AG04450 (cell line): ENCODE measurements around the gene LMO4. TPM values are rescaled to one million over a fixed set of nuclear protein-coding genes. Genes with fewer than 3 reads are reported as not detected.

Experiments used
- CTCF ChIA-PET: fragments of 300-600, 350-600 bp; formaldehyde crosslinking; extraction: SDS; loops from one replicate; lab custom pipeline; 2022; ENCODE audit warnings: antibody characterized with exemption, inconsistent platforms; lab: Charles Lee
- POLR2A ChIA-PET: fragments of 350-600 bp; formaldehyde crosslinking; extraction: SDS; loops from one replicate; lab custom pipeline; 2021; ENCODE audit warnings: antibody characterized with exemption, inconsistent platforms; lab: Yijun Ruan, JAX
- DNase-seq: peaks from one replicate; pipeline ENCODE4 v3.0.0-alpha.2; 2011; ENCODE audit warnings: low read depth, low spot score
- H3K27ac ChIP-seq: one replicate; pipeline ENCODE4 v1.5.1; 2012; ENCODE audit warnings: low read depth, low read length, control low read depth
- H3K27me3 ChIP-seq: one replicate; pipeline ENCODE4 v1.6.0; 2012; ENCODE audit warnings: low read length; ENCODE audit not compliant: control insufficient read depth, insufficient read depth
- H3K4me3 ChIP-seq: 2 replicates; pipeline ENCODE4 v1.5.1; 2011; ENCODE audit warnings: mild to moderate bottlenecking, low read depth, low read length, control low read depth
- H3K9me3 ChIP-seq: 2 replicates; pipeline ENCODE4 v1.5.1; 2012; ENCODE audit warnings: low read length; ENCODE audit not compliant: control insufficient read depth, insufficient read depth
- CTCF ChIP-seq: IDR thresholded peaks from 2 replicates; pipeline ENCODE4 v1.5.1; 2011; ENCODE audit warnings: low read depth, low read length, control low read depth, inconsistent platforms
- polyA plus RNA-seq: library from polyadenylated mRNA; depleted of rRNA; stranded (reverse); fragments of >200 nt; gene quantifications from 2 replicates; pipeline ENCODE4 v1.2.3, GENCODE V29; 2011

The LMO4 gene
- polyA plus RNA-seq, 1 experiment: 138 TPM

- POLR2A ChIA-PET: interaction anchor here (0.6 to 1.1 kb wide), 2 partner anchors 351 to 419 kb away, joined by 3 read pairs; no protein-coding TSS in a partner anchor
- Histone ChIP-seq H3K27ac (peak overlapping the region; percentile 52), H3K9me3 (no peaks in the 10 kb centered on the region; the same call in 1 of the 2 replicates), H3K27me3 (no peaks in the 10 kb centered on the region), H3K4me3 (peak overlapping the region; percentile 85)
- no peak for DNase-seq
- peak; percentile 19; the same call in 1 of the 2 replicates for TF ChIP-seq CTCF
- CTCF ChIA-PET: interaction anchor here (0.6 to 2.7 kb wide), 10 partner anchors 8 to 634 kb away, joined by 3 to 15 read pairs (median 5); no protein-coding TSS in a partner anchor
Measured at GRCh38 chr1:87334351-87335174, 5.9 kb downstream of the LMO4 start.

GRCh38 chr1:87335175-87335884 lies 6.7 kb downstream of the LMO4 start:
- no peak for DNase-seq
- Histone ChIP-seq H3K27me3 (no peaks in the 10 kb centered on the region), H3K9me3 (no peaks in the 10 kb centered on the region; the same call in 1 of the 2 replicates), H3K27ac (peak overlapping the region; percentile 52), H3K4me3 (peak overlapping the region; percentile 85)
- POLR2A ChIA-PET: interaction anchor here (1.1 kb wide), 1 partner anchor 350 kb away, joined by 3 read pairs; no protein-coding TSS in a partner anchor
- CTCF ChIA-PET: interaction anchor here (0.6 to 2.7 kb wide), 15 partner anchors 7 to 1008 kb away, joined by 3 to 15 read pairs (median 4); no protein-coding TSS in a partner anchor
- no peak for TF ChIP-seq CTCF

GRCh38 chr1:87336623-87337067 lies 8.0 kb downstream of the LMO4 start:
- TF ChIP-seq CTCF: no peak
- no peak for DNase-seq
- peak overlapping the region; percentile 34 for H3K4me3 ChIP-seq
- H3K27me3 ChIP-seq: no peaks in the 10 kb centered on the region
- H3K9me3 ChIP-seq: no peaks in the 10 kb centered on the region; the same call in 1 of the 2 replicates
- no peak overlapping the region for H3K27ac ChIP-seq
- ChIA-PET CTCF (interaction anchor here (0.9 to 1.5 kb wide), 3 partner anchors 9 to 617 kb away, joined by 3 to 11 read pairs (median 4); no protein-coding TSS in a partner anchor), POLR2A (interaction anchor here (1.4 kb wide), 1 partner anchor 8 kb away, joined by 3 read pairs; the partner anchor contains the start of gene LMO4)

GRCh38 chr1:87337606-87338005 lies 8.9 kb downstream of the LMO4 start:
- ChIA-PET POLR2A (interaction anchor here (1.4 kb wide), 1 partner anchor 9 kb away, joined by 3 read pairs; the partner anchor contains the start of gene LMO4), CTCF (no interaction called here)
- Histone ChIP-seq H3K27ac (no peak overlapping the region), H3K27me3 (no peaks in the 10 kb centered on the region), H3K4me3 (no peak overlapping the region), H3K9me3 (no peaks in the 10 kb centered on the region; the same call in 1 of the 2 replicates)
- no peak for DNase-seq
- TF ChIP-seq CTCF: no peak
